ENCODE results near the gene SLC1A7. TPM values are rescaled to one million over a fixed set of nuclear protein-coding genes. Genes with fewer than 3 reads are reported as not detected.
A peak's percentile ranks its signal among the peaks of the same experiment; 100 is the strongest.

Gene SLC1A7
- total and polyA plus RNA-seq, 2 of the 13 experiments (the other 11 are each of a cell fraction or from before 2014, with no cell fraction given), result 0.04 to 2.0 TPM

- TF ChIP-seq ZBTB33 (CRISPR knock-in tag; IDR thresholded peaks at IDR 0.05), result peak; percentile 74; the same call in 1 of the 2 replicates
Measured at GRCh38 chr1:53134961-53135734, 7.3 kb downstream of the SLC1A7 start (continued).

GRCh38 chr1:53134042-53134485 is 8.4 kb downstream of the SLC1A7 start:
- in situ Hi-C loops (cut with HindIII; ENCODE audit: extremely low pct_ligation_motif_present, low pct_unique_long_range_greater_than_20kb) (no loop called here), intact Hi-C loops (cut with micrococcal nuclease; ENCODE audit: unreplicated experiment) (no loop called here)
- CTCF ChIA-PET (ENCODE audit: low intra/inter-chr PET ratio, low total read pairs), result no interaction called here
- BruUV-seq (replicated peaks), result no TSS peak
- H3K36me3 ChIP-seq (replicated peaks in 1 of 2; ENCODE audit: control insufficient read depth in 1 of 2, insufficient read depth in 2 of 2, low read length in 2 of 2), result no peaks in the 10 kb centered on the region
- FAIRE-seq (no peak), ATAC-seq (no peak), DNase-seq (ENCODE audit: low spot score) (no peak)
- H3K27me3 ChIP-seq (ENCODE audit: control insufficient read depth in 1 of 2, insufficient read depth in 2 of 2, low read length in 2 of 2), result peaks cover 3 to 5% of the 10 kb centered on the region in 2 experiments; a peak in 3 of 5 replicates
- POLR2A ChIA-PET, result interaction anchor here (1.4 to 1.9 kb wide), 2 partner anchors 10 to 26 kb away, joined by 3 to 4 read pairs; no protein-coding TSS in a partner anchor
- 95% methylated on average over 6 of the region's 7 CpGs for WGBS (ENCODE audit: low lambda C conversion rate)
- H4K20me1 ChIP-seq (ENCODE audit: insufficient read depth, low read length), result no peaks in the 10 kb centered on the region
- H3K9me3 ChIP-seq (ENCODE audit: low read length), result peaks cover 7% of the 10 kb centered on the region
- H3K4me1 ChIP-seq (ENCODE audit: insufficient read depth, low read length), result peaks cover 67% of the 10 kb centered on the region
- TF ChIP-seq CCAR2 (optimal IDR thresholded peaks at IDR 0.05; ENCODE audit: low read depth, low read length) (no peak), SNRNP70 (IDR thresholded peaks at IDR 0.05; ENCODE audit: low read depth, low read length) (no peak), DBP (CRISPR knock-in tag; IDR thresholded peaks at IDR 0.05; ENCODE audit: not compliant biosample characterization) (no peak), MIER2 (CRISPR knock-in tag; IDR thresholded peaks at IDR 0.05) (no peak), ZNF543 (CRISPR knock-in tag; IDR thresholded peaks at IDR 0.05) (no peak), ZNF460 (CRISPR knock-in tag; IDR thresholded peaks at IDR 0.05; ENCODE audit: borderline replicate concordance) (no peak), TCF7L2 (IDR thresholded peaks at IDR 0.05; ENCODE audit: low read depth, low read length) (no peak), SIN3B (IDR thresholded peaks at IDR 0.05; ENCODE audit: low read length) (no peak), ZNF205 (CRISPR knock-in tag; IDR thresholded peaks at IDR 0.05) (no peak), ZNF644 (CRISPR knock-in tag; IDR thresholded peaks at IDR 0.05; ENCODE audit: low read depth) (no peak), GTF3A (CRISPR knock-in tag; conservative IDR thresholded peaks at IDR 0.05) (no peak), HMG20A (CRISPR knock-in tag; IDR thresholded peaks at IDR 0.05; ENCODE audit: borderline replicate concordance) (no peak), SP5 (CRISPR knock-in tag; IDR thresholded peaks at IDR 0.05; ENCODE audit: borderline replicate concordance, low read depth) (no peak), AGO2 (optimal IDR thresholded peaks at IDR 0.05; ENCODE audit: low read depth, low read length) (no peak), KLF16 (CRISPR knock-in tag; IDR thresholded peaks at IDR 0.05) (no peak), ZSCAN31 (CRISPR knock-in tag; IDR thresholded peaks at IDR 0.05; ENCODE audit: low read depth) (no peak), ZFYVE20 (CRISPR knock-in tag; IDR thresholded peaks at IDR 0.05; ENCODE audit: borderline replicate concordance, low read depth) (no peak), ZNF101 (CRISPR knock-in tag; IDR thresholded peaks at IDR 0.05; ENCODE audit: borderline replicate concordance, low read depth) (no peak), ZNF761 (CRISPR knock-in tag; conservative IDR thresholded peaks at IDR 0.05) (no peak), SETDB1 (CRISPR knock-in tag; IDR thresholded peaks at IDR 0.05; ENCODE audit: borderline replicate concordance) (no peak)
- H3K27ac ChIP-seq (ENCODE audit: extremely low read length, insufficient read depth, low read length), result no peak overlapping the region
- no peak overlapping the region for H3K4me2 ChIP-seq (ENCODE audit: low read depth, low read length)
- H3K79me2 ChIP-seq (ENCODE audit: insufficient read depth, low read length), result no peaks in the 10 kb centered on the region
- no peak overlapping the region for H3K9ac ChIP-seq (ENCODE audit: insufficient read depth, low read depth, low read length)
- H2AFZ ChIP-seq (ENCODE audit: low read length), result no peak overlapping the region
- no peak overlapping the region for H3K4me3 ChIP-seq (replicated peaks in 1 of 3; ENCODE audit: insufficient read depth in 1 of 3, low read depth in 2 of 3, low read length in 3 of 3)

Data from HepG2 (cell line).